ENCODE data around the gene ENPP3. TPM values are rescaled to one million over a fixed set of nuclear protein-coding genes. Genes with fewer than 3 reads are reported as not detected.

Gene ENPP3
- total and polyA plus RNA-seq, 9 of the 15 experiments (the other 6 are each of a cell fraction or from before 2014, with no cell fraction given) = 14.0 to 32.8 (median 21.6) TPM

DNA sequence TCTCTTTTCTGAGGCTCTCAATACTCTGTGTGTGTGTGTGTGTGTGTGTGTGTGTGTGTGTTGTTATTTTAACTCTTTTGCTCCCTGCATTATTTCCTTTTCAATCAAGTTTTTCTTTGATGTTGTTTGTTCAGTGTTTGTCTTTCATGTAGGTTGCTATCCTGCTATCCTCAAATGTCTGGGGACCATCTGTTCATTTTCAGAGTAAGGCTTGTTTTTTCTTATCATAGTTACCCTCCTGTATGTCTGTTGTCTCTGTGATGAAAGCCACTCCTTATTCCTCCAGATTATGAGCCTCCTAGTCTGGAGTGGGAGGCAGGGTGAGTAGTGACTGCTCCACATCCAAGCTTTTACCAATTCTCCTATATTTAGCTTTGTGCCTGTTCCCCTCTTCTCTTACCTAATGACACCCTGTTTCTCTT is 9.2 kb downstream of the ENPP3 start (continued):
- TF ChIP-seq, protein P1, sequence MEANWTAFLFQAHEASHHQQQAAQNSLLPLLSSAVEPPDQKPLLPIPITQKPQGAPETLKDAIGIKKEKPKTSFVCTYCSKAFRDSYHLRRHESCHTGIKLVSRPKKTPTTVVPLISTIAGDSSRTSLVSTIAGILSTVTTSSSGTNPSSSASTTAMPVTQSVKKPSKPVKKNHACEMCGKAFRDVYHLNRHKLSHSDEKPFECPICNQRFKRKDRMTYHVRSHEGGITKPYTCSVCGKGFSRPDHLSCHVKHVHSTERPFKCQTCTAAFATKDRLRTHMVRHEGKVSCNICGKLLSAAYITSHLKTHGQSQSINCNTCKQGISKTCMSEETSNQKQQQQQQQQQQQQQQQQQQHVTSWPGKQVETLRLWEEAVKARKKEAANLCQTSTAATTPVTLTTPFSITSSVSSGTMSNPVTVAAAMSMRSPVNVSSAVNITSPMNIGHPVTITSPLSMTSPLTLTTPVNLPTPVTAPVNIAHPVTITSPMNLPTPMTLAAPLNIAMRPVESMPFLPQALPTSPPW (CRISPR knock-in tag; IDR thresholded peaks at IDR 0.05) = peak; percentile 39; the same call in 1 of the 2 replicates
- TF ChIP-seq HLTF (IDR thresholded peaks at IDR 0.05) (peak; percentile 90), TBL1XR1 (IDR thresholded peaks at IDR 0.05; ENCODE audit: low read length in 2 of 2) (peak; percentile 26 to 85; a peak in 2 of 4 replicates), MXI1 (IDR thresholded peaks at IDR 0.05; ENCODE audit: low read depth, low read length) (peak; percentile 34; the same call in 1 of the 2 replicates), ARID2 (IDR thresholded peaks at IDR 0.05) (0 out of 2 replicates have a peak, but pooled peaks have one; percentile 11), NEUROD1 (IDR thresholded peaks at IDR 0.05; ENCODE audit: borderline replicate concordance, low read depth, low read length, partially characterized antibody) (peak; percentile 47), SRSF7 (optimal IDR thresholded peaks at IDR 0.05; ENCODE audit: low read depth, low read length) (no peak), POLR2A (conservative IDR thresholded peaks at IDR 0.05) (peak; percentile 55; the same call in 1 of the 2 replicates), CBX3 (IDR thresholded peaks at IDR 0.05; ENCODE audit: borderline replicate concordance in 1 of 2, low read length in 2 of 2) (peak in 1 of 2 experiments; percentile 56; a peak in 1 of 3 replicates), ZC3H4 (CRISPR knock-in tag; IDR thresholded peaks at IDR 0.05; ENCODE audit: borderline replicate concordance) (no peak), KHSRP (IDR thresholded peaks at IDR 0.05) (peak; percentile 57; the same call in 1 of the 2 replicates), ZBTB1 (CRISPR knock-in tag; IDR thresholded peaks at IDR 0.05; ENCODE audit: borderline replicate concordance, low read depth) (no peak), FOXA1 (IDR thresholded peaks at IDR 0.05; ENCODE audit: borderline replicate concordance) (peak; percentile 11; the same call in 1 of the 2 replicates), CREM (IDR thresholded peaks at IDR 0.05; ENCODE audit: low read depth) (peak; percentile 68), BCOR (IDR thresholded peaks at IDR 0.05) (peak; percentile 59), NCOR1 (IDR thresholded peaks at IDR 0.05) (peak; percentile 95)
- TF ChIP-seq, protein P2, sequence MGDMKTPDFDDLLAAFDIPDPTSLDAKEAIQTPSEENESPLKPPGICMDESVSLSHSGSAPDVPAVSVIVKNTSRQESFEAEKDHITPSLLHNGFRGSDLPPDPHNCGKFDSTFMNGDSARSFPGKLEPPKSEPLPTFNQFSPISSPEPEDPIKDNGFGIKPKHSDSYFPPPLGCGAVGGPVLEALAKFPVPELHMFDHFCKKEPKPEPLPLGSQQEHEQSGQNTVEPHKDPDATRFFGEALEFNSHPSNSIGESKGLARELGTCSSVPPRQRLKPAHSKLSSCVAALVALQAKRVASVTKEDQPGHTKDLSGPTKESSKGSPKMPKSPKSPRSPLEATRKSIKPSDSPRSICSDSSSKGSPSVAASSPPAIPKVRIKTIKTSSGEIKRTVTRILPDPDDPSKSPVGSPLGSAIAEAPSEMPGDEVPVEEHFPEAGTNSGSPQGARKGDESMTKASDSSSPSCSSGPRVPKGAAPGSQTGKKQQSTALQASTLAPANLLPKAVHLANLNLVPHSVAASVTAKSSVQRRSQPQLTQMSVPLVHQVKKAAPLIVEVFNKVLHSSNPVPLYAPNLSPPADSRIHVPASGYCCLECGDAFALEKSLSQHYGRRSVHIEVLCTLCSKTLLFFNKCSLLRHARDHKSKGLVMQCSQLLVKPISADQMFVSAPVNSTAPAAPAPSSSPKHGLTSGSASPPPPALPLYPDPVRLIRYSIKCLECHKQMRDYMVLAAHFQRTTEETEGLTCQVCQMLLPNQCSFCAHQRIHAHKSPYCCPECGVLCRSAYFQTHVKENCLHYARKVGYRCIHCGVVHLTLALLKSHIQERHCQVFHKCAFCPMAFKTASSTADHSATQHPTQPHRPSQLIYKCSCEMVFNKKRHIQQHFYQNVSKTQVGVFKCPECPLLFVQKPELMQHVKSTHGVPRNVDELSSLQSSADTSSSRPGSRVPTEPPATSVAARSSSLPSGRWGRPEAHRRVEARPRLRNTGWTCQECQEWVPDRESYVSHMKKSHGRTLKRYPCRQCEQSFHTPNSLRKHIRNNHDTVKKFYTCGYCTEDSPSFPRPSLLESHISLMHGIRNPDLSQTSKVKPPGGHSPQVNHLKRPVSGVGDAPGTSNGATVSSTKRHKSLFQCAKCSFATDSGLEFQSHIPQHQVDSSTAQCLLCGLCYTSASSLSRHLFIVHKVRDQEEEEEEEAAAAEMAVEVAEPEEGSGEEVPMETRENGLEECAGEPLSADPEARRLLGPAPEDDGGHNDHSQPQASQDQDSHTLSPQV (IDR thresholded peaks at IDR 0.05) = 0 out of 2 replicates have a peak, but pooled peaks have one; percentile 18
- TF ChIP-seq, protein P3, sequence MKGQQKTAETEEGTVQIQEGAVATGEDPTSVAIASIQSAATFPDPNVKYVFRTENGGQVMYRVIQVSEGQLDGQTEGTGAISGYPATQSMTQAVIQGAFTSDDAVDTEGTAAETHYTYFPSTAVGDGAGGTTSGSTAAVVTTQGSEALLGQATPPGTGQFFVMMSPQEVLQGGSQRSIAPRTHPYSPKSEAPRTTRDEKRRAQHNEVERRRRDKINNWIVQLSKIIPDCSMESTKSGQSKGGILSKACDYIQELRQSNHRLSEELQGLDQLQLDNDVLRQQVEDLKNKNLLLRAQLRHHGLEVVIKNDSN (CRISPR knock-in tag; IDR thresholded peaks at IDR 0.05) = no peak
- TF ChIP-seq, protein P4, sequence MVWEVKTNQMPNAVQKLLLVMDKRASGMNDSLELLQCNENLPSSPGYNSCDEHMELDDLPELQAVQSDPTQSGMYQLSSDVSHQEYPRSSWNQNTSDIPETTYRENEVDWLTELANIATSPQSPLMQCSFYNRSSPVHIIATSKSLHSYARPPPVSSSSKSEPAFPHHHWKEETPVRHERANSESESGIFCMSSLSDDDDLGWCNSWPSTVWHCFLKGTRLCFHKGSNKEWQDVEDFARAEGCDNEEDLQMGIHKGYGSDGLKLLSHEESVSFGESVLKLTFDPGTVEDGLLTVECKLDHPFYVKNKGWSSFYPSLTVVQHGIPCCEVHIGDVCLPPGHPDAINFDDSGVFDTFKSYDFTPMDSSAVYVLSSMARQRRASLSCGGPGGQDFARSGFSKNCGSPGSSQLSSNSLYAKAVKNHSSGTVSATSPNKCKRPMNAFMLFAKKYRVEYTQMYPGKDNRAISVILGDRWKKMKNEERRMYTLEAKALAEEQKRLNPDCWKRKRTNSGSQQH (CRISPR knock-in tag; IDR thresholded peaks at IDR 0.05) = 0 out of 2 replicates have a peak, but pooled peaks have one; percentile 51
- TF ChIP-seq, protein P5, sequence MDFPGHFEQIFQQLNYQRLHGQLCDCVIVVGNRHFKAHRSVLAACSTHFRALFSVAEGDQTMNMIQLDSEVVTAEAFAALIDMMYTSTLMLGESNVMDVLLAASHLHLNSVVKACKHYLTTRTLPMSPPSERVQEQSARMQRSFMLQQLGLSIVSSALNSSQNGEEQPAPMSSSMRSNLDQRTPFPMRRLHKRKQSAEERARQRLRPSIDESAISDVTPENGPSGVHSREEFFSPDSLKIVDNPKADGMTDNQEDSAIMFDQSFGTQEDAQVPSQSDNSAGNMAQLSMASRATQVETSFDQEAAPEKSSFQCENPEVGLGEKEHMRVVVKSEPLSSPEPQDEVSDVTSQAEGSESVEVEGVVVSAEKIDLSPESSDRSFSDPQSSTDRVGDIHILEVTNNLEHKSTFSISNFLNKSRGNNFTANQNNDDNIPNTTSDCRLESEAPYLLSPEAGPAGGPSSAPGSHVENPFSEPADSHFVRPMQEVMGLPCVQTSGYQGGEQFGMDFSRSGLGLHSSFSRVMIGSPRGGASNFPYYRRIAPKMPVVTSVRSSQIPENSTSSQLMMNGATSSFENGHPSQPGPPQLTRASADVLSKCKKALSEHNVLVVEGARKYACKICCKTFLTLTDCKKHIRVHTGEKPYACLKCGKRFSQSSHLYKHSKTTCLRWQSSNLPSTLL (IDR thresholded peaks at IDR 0.05) = peak; percentile 45; the same call in 1 of the 2 replicates
